ENCODE results near the gene ALG6. TPM values are rescaled to one million over a fixed set of nuclear protein-coding genes. Genes with fewer than 3 reads are reported as not detected.

ALG6 gene
- 10 to 100 TPM; 15.0 to 18.9 TPM for total RNA-seq
- 21.7 to 21.8 reads per million in 2 donors for total RNA-seq

- peak within 1 kb of the TSS; percentile 85 for H3K27ac Mint-ChIP-seq
- DNase-seq (peak; percentile 81 to 89 (median 82)), ATAC-seq (peak; percentile 92)
- peak within 1 kb of the TSS; percentile 95 for H3K4me3 Mint-ChIP-seq
- peaks cover 28% of the 10 kb centered on the region for H3K4me1 Mint-ChIP-seq
- H3K9me3 ChIP-seq (ENCODE audit: control insufficient read depth, low read length, poor library complexity, severe bottlenecking), result no peaks in the 10 kb centered on the region
- peaks cover 9% of the 10 kb centered on the region for H3K36me3 Mint-ChIP-seq (ENCODE audit: low read depth)
- H3K27me3 Mint-ChIP-seq, result peaks cover 13% of the 10 kb centered on the region
Observed at GRCh38 chr1:63367215-63368103, at the start of gene ALG6. ALG6 (plus strand) TSS chr1:63367627; CDS start chr1:63370978, 3,351 bp downstream.

GRCh38 chr1:63317817-63318152 lies 49.6 kb upstream of the ALG6 start:
- H3K4me1 Mint-ChIP-seq, result peaks cover 7% of the 10 kb centered on the region
- no peak for ATAC-seq
- H3K27ac Mint-ChIP-seq, result peak overlapping the region; percentile 24
- H3K9me3 ChIP-seq (ENCODE audit: control insufficient read depth, low read length, poor library complexity, severe bottlenecking), result peaks cover 4% of the 10 kb centered on the region
- H3K27me3 Mint-ChIP-seq, result peaks cover 73% of the 10 kb centered on the region
- no peak for DNase-seq
- H3K4me3 Mint-ChIP-seq, result peak overlapping the region; percentile 28
- peaks cover 2% of the 10 kb centered on the region for H3K36me3 Mint-ChIP-seq (ENCODE audit: low read depth)

GRCh38 chr1:63318201-63318979 lies 49.0 kb upstream of the ALG6 start:
- DNase-seq, result no peak
- Mint-ChIP-seq H3K27me3 (peaks cover 69% of the 10 kb centered on the region), H3K4me1 (peaks cover 7% of the 10 kb centered on the region), H3K36me3 (ENCODE audit: low read depth) (peaks cover 2% of the 10 kb centered on the region), H3K4me3 (peak overlapping the region; percentile 32), H3K27ac (peak overlapping the region; percentile 24)
- ATAC-seq, result no peak
- peaks cover 4% of the 10 kb centered on the region for H3K9me3 ChIP-seq (ENCODE audit: control insufficient read depth, low read length, poor library complexity, severe bottlenecking)

- peaks cover 4% of the 10 kb centered on the region for H3K9me3 ChIP-seq (ENCODE audit: control insufficient read depth, low read length, poor library complexity, severe bottlenecking)
- peaks cover 2% of the 10 kb centered on the region for H3K36me3 Mint-ChIP-seq (ENCODE audit: low read depth)
- peak overlapping the region; percentile 87 for H3K27ac Mint-ChIP-seq
- DNase-seq (no peak), ATAC-seq (no peak)
- peaks cover 7% of the 10 kb centered on the region for H3K4me1 Mint-ChIP-seq
- peaks cover 59% of the 10 kb centered on the region for H3K27me3 Mint-ChIP-seq
- peak overlapping the region; percentile 32 for H3K4me3 Mint-ChIP-seq
Observed at GRCh38 chr1:63319046-63320021, 48.1 kb upstream of the ALG6 start.

GRCh38 chr1:63320022-63320721 lies 47.3 kb upstream of the ALG6 start:
- peak overlapping the region; percentile 87 for H3K27ac Mint-ChIP-seq
- H3K4me3 Mint-ChIP-seq, result peak overlapping the region; percentile 3
- DNase-seq, result no peak

GRCh38 chr1:63321066-63321784 lies 46.2 kb upstream of the ALG6 start:
- Mint-ChIP-seq H3K4me1 (peaks cover 7% of the 10 kb centered on the region), H3K27me3 (peaks cover 48% of the 10 kb centered on the region), H3K4me3 (peak overlapping the region; percentile 83), H3K36me3 (ENCODE audit: low read depth) (peaks cover 2% of the 10 kb centered on the region), H3K27ac (peak overlapping the region; percentile 87)
- ATAC-seq (no peak), DNase-seq (no peak)
- H3K9me3 ChIP-seq (ENCODE audit: control insufficient read depth, low read length, poor library complexity, severe bottlenecking), result peaks cover 9% of the 10 kb centered on the region

More at GRCh38 chr1:63320022-63320721, 47.3 kb upstream of the ALG6 start:
- Mint-ChIP-seq H3K27me3 (peaks cover 51% of the 10 kb centered on the region), H3K4me1 (peaks cover 7% of the 10 kb centered on the region), H3K36me3 (ENCODE audit: low read depth) (peaks cover 2% of the 10 kb centered on the region)
- ATAC-seq, result no peak
- peaks cover 4% of the 10 kb centered on the region for H3K9me3 ChIP-seq (ENCODE audit: control insufficient read depth, low read length, poor library complexity, severe bottlenecking)

GRCh38 chr1:63321785-63322113 lies 45.7 kb upstream of the ALG6 start:
- peaks cover 2% of the 10 kb centered on the region for H3K36me3 Mint-ChIP-seq (ENCODE audit: low read depth)
- H3K4me1 Mint-ChIP-seq, result peaks cover 7% of the 10 kb centered on the region
- H3K27ac Mint-ChIP-seq, result peak overlapping the region; percentile 87
- no peak for DNase-seq
- peak overlapping the region; percentile 83 for H3K4me3 Mint-ChIP-seq
- no peak for ATAC-seq
- H3K9me3 ChIP-seq (ENCODE audit: control insufficient read depth, low read length, poor library complexity, severe bottlenecking), result peaks cover 14% of the 10 kb centered on the region
- peaks cover 49% of the 10 kb centered on the region for H3K27me3 Mint-ChIP-seq

- Mint-ChIP-seq H3K4me1 (peaks cover 7% of the 10 kb centered on the region), H3K27me3 (peaks cover 55% of the 10 kb centered on the region)
- DNase-seq, result peak in 1 of 3 donors; percentile 19
Observed at GRCh38 chr1:63322114-63322943, 45.1 kb upstream of the ALG6 start, which contains the start of gene FOXD3. FOXD3 (plus strand) TSS chr1:63322567; CDS start chr1:63323059, 492 bp downstream.

GRCh38 chr1:63322944-63323864 lies 44.2 kb upstream of the ALG6 start:
- H3K9me3 ChIP-seq (ENCODE audit: control insufficient read depth, low read length, poor library complexity, severe bottlenecking), result peaks cover 15% of the 10 kb centered on the region
- peak overlapping the region; percentile 84 for H3K4me3 Mint-ChIP-seq
- H3K4me1 Mint-ChIP-seq, result peaks cover 6% of the 10 kb centered on the region
- peaks cover 2% of the 10 kb centered on the region for H3K36me3 Mint-ChIP-seq (ENCODE audit: low read depth)
- H3K27me3 Mint-ChIP-seq, result peaks cover 58% of the 10 kb centered on the region
- DNase-seq (peak; percentile 25 to 34 (median 32)), ATAC-seq (peak; percentile 59)
- H3K27ac Mint-ChIP-seq, result peak overlapping the region; percentile 29

More at GRCh38 chr1:63322114-63322943, 45.1 kb upstream of the ALG6 start, which contains the start of gene FOXD3:
- peaks cover 15% of the 10 kb centered on the region for H3K9me3 ChIP-seq (ENCODE audit: control insufficient read depth, low read length, poor library complexity, severe bottlenecking)
- Mint-ChIP-seq H3K36me3 (ENCODE audit: low read depth) (peaks cover 2% of the 10 kb centered on the region), H3K4me3 (peak within 1 kb of the TSS; percentile 84), H3K27ac (peak within 1 kb of the TSS; percentile 87)
- ATAC-seq, result peak; percentile 29
